Thymus (tissue), 14 donors: ENCODE measurements around the gene GABARAPL1. TPM values are rescaled to one million over a fixed set of nuclear protein-coding genes. Genes with fewer than 3 reads are reported as not detected.

Experiments
- DNase-seq, 9 donors: peaks; one replicate each; pipeline ENCODE4 v3.0.0-alpha.2; 2013; ENCODE audit warnings: low spot score in 9 of 9, low read depth in 6 of 9, missing footprints in 1 of 9
- H3K27ac ChIP-seq, 2 donors: one replicate each; pipeline ENCODE4 v1.5.1; 2013; ENCODE audit warnings: control low read depth in 1 of 2, low read depth in 1 of 2, low read length in 1 of 2, mild to moderate bottlenecking in 1 of 2, moderate library complexity in 1 of 2
- H3K27me3 ChIP-seq, 2 donors: one replicate each; pipeline ENCODE4 v1.5.1; 2013; ENCODE audit warnings: low read length in 1 of 2; ENCODE audit not compliant: control insufficient read depth in 2 of 2, insufficient read depth in 1 of 2
- H3K36me3 ChIP-seq, 2 donors: one replicate each; pipeline ENCODE4 v1.5.1; 2013; ENCODE audit warnings: low read length in 1 of 2, mild to moderate bottlenecking in 1 of 2, moderate library complexity in 1 of 2; ENCODE audit not compliant: control insufficient read depth in 2 of 2, insufficient read depth in 2 of 2
- H3K4me1 ChIP-seq, 2 donors: one replicate each; pipeline ENCODE4 v1.5.1; 2013; ENCODE audit warnings: low read length in 2 of 2; ENCODE audit not compliant: control insufficient read depth in 2 of 2, insufficient read depth in 2 of 2
- H3K4me3 ChIP-seq, 2 donors: one replicate each; pipeline ENCODE4 v1.5.1; 2013; ENCODE audit warnings: low read length in 2 of 2, control low read depth in 1 of 2, mild to moderate bottlenecking in 1 of 2
- H3K9me3 ChIP-seq, 2 donors: one replicate each; pipeline ENCODE4 v1.5.1; 2013; ENCODE audit warnings: low read length in 1 of 2, mild to moderate bottlenecking in 1 of 2; ENCODE audit not compliant: control insufficient read depth in 2 of 2, insufficient read depth in 1 of 2
- WGBS: extraction: QIAGEN DNeasy Blood & Tissue Kit; methylation state at CpG from one replicate; pipeline ENCODE4 v1.1.7; 2013; 5-methylcytosine and 5-hydroxymethylcytosine counted together
- long read RNA-seq, 10 donors: transcript quantifications; one replicate each; lab custom pipeline, GENCODE V29; 2026
- polyA plus RNA-seq: library from polyadenylated mRNA; stranded (reverse); fragments of 200-250 nt; gene quantifications from one replicate; pipeline ENCODE4 v1.2.3, GENCODE V29; 2013
- total RNA-seq: library from RNA; stranded (reverse); fragments of 120-200 nt; gene quantifications from one replicate; pipeline ENCODE4 v1.2.4, GENCODE V29; 2013
- donor health status: healthy.

GABARAPL1 gene
- 19.1 TPM for total RNA-seq
- polyA plus RNA-seq = 92.0 TPM
- long read RNA-seq, donor 1 = 0 reads
- long read RNA-seq, donor 2 = 0 reads
- long read RNA-seq, donor 3, transcript GABARAPL1-201 (4 exons, 1,957 nt) = major isoform, 16 of 20 reads
- long read RNA-seq, donor 3, partial matches to known transcripts = 0 of 20 reads
- long read RNA-seq, donor 3, other reads (novel, unspliced or antisense) = 0 of 20 reads
- long read RNA-seq, donor 4, partial matches to known transcripts = 0 of 6 reads
- long read RNA-seq, donor 4, other reads (novel, unspliced or antisense) = 0 of 6 reads
- long read RNA-seq, donor 5, transcript GABARAPL1-201 (4 exons, 1,957 nt) = major isoform, 17 of 22 reads
- long read RNA-seq, donor 5, partial matches to known transcripts = 0 of 22 reads
- long read RNA-seq, donor 5, other reads (novel, unspliced or antisense) = 0 of 22 reads
- long read RNA-seq, donor 6, partial matches to known transcripts = 0 of 5 reads
- long read RNA-seq, donor 6, other reads (novel, unspliced or antisense) = 0 of 5 reads
- long read RNA-seq, donor 7, transcript GABARAPL1-201 (4 exons, 1,957 nt) = major isoform, 15 of 18 reads
- long read RNA-seq, donor 7, partial matches to known transcripts = 0 of 18 reads
- long read RNA-seq, donor 7, other reads (novel, unspliced or antisense) = 0 of 18 reads
- long read RNA-seq, donor 8, partial matches to known transcripts = 0 of 5 reads
- long read RNA-seq, donor 8, other reads (novel, unspliced or antisense) = 0 of 5 reads
- long read RNA-seq, donor 9, partial matches to known transcripts = 0 of 3 reads
- long read RNA-seq, donor 9, other reads (novel, unspliced or antisense) = 0 of 3 reads
- long read RNA-seq, donor 10, transcript GABARAPL1-201 (4 exons, 1,957 nt) = major isoform, 6 of 7 reads
- long read RNA-seq, donor 10, partial matches to known transcripts = 0 of 7 reads
- long read RNA-seq, donor 10, other reads (novel, unspliced or antisense) = 0 of 7 reads

GRCh38 chr12:10212739-10213131 lies at the start of gene GABARAPL1:
GABARAPL1 (plus strand) TSS chr12:10212877; CDS start chr12:10213130, 253 bp downstream.
- Histone ChIP-seq H3K9me3 (no peaks in the 10 kb centered on the region), H3K4me3 (peak within 1 kb of the TSS; percentile 64 to 74), H3K36me3 (no peaks in the 10 kb centered on the region), H3K4me1 (peaks cover 3 to 28% of the 10 kb centered on the region in 2 donors), H3K27me3 (no peaks in the 10 kb centered on the region), H3K27ac (peak within 1 kb of the TSS; percentile 81 to 94)
- peak in 7 of 9 donors; percentile 55 to 86 (median 70) for DNase-seq
- under 1% methylated on average over 35 of the region's 35 CpGs for WGBS

- no peaks in the 10 kb centered on the region for H3K27me3 ChIP-seq
- no peaks in the 10 kb centered on the region for H3K36me3 ChIP-seq
- DNase-seq = no peak
- no peaks in the 10 kb centered on the region for H3K9me3 ChIP-seq
- 79% methylated on average over 3 of the region's 3 CpGs for WGBS
- H3K27ac ChIP-seq = no peak overlapping the region
- no peak overlapping the region for H3K4me3 ChIP-seq
- H3K4me1 ChIP-seq = no peaks in the 10 kb centered on the region
Measured at GRCh38 chr12:10163084-10163483, 49.6 kb upstream of the GABARAPL1 start.

DNA sequence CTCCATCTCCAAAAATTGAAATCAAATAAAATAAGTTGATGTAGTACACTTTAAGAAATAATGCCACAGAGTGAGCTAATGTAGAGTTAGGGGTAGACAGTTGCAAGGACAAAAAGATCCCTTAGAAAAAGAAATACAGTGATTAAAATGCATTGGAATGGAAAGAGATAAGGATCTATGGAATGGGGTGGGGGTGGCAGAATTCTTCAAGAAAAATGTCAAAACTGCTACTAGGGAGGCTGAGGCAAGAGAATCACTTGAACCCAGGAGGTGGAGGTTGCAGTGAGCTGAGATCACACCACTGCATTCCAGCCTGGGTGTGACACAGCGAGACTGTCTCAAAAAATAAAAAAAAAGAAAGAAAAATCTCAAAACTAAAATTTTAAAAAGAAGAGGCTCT lies 47.3 kb upstream of the GABARAPL1 start:
- WGBS = 100% methylated on average over 1 of the region's 1 CpG
- H3K4me1 ChIP-seq = no peaks in the 10 kb centered on the region
- no peaks in the 10 kb centered on the region for H3K9me3 ChIP-seq
- no peaks in the 10 kb centered on the region for H3K36me3 ChIP-seq
- no peak overlapping the region for H3K27ac ChIP-seq
- no peak overlapping the region for H3K4me3 ChIP-seq
- DNase-seq = no peak
- H3K27me3 ChIP-seq = no peaks in the 10 kb centered on the region

- Histone ChIP-seq H3K4me3 (no peak overlapping the region), H3K9me3 (no peaks in the 10 kb centered on the region), H3K36me3 (no peaks in the 10 kb centered on the region), H3K4me1 (no peaks in the 10 kb centered on the region), H3K27me3 (no peaks in the 10 kb centered on the region), H3K27ac (no peak overlapping the region)
- DNase-seq = no peak
- WGBS = 79% methylated on average over 5 of the region's 5 CpGs
Measured at GRCh38 chr12:10167599-10167998, 45.1 kb upstream of the GABARAPL1 start.

DNA sequence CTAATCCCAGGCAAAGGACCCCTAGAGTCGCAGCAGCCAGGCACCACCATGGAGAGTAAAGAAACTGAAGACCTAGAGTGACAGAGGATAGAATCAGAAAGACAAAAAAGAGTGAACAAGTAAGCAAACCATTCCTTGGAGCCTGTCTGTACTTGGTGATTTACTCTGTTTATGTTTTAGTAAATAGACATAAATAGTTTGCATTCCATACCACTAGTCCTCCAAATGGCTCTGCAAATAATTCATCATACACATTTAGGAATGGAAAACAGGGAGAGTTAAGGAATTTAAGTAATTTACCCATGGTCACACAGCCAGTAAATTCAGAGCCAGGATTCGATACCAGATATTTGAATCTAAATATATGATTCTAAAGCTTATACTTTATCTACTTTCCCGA lies 43.6 kb upstream of the GABARAPL1 start:
- H3K4me1 ChIP-seq = no peaks in the 10 kb centered on the region
- WGBS = 97% methylated on average over 3 of the region's 3 CpGs
- H3K27me3 ChIP-seq = no peaks in the 10 kb centered on the region
- no peak overlapping the region for H3K4me3 ChIP-seq
- H3K27ac ChIP-seq = no peak overlapping the region
- H3K36me3 ChIP-seq = no peaks in the 10 kb centered on the region
- no peak for DNase-seq
- no peaks in the 10 kb centered on the region for H3K9me3 ChIP-seq

DNA sequence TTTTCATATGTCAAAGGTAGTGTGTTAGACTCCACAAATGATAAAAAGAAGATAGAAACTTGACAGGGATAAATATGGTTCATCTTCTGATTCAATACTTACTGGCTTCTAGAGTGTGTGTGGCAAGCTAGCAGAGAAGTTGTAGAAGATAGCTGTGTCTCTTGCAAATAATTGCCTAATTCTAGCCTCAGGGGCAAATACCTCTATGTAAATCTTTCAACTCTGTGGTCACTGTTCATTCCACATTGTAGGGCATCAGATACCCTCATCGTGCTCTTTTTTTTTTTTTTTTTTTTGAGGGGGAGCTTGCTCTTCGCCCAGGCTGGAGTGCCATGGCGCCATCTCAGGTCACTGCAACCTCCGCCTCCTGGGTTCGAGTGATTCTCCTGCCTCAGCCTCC lies 42.5 kb upstream of the GABARAPL1 start:
- H3K9me3 ChIP-seq = no peaks in the 10 kb centered on the region
- no peaks in the 10 kb centered on the region for H3K36me3 ChIP-seq
- 94% methylated on average over 5 of the region's 5 CpGs for WGBS
- no peaks in the 10 kb centered on the region for H3K27me3 ChIP-seq
- DNase-seq = no peak
- no peak overlapping the region for H3K4me3 ChIP-seq
- no peak overlapping the region for H3K27ac ChIP-seq
- no peaks in the 10 kb centered on the region for H3K4me1 ChIP-seq

DNA sequence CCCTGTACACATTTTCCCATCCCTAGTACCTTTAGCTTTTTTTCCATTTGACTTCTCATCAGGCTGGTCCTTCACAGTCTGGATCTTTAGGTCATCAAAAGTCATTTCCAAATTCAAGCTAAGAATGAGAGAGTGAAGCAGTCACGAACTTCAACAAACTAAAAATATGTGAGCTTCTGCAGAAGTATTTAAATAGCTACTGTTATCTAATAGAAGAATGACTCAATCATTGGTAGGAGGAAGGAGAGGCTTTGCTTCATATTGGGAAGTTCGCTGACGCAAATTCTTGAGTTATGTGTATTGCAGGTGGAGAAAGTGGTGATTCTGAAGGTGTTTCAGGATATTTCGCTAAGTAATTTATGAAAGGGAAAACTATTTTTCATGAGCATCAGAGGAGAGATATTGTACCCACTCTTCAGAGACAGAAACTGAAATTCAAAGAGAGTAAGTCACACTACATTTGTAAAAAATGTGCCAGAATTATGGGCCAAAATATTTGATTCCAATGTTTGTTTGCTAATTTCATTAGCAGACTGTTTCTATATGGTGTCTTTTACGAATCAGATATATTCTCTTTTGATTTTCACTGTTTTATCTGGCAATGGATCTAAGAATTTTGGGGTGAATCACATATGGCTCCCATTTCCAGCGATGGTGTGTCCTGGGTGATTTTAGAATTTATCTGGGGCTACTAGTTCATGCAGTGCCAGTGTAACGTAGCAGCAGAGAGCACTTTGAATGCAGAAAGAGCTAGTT lies 40.5 kb upstream of the GABARAPL1 start, which contains the start of gene OLR1:
Gene OLR1 (minus strand): TSS at position 160 of the 756 bp plus-strand sequence. CDS start 55 bp downstream, at position 105.
- no peak within 1 kb of the TSS for H3K4me3 ChIP-seq
- no peak within 1 kb of the TSS for H3K27ac ChIP-seq

GRCh38 chr12:10174986-10175614 lies 37.6 kb upstream of the GABARAPL1 start:
- Histone ChIP-seq H3K4me3 (no peak overlapping the region), H3K27me3 (no peaks in the 10 kb centered on the region), H3K36me3 (no peaks in the 10 kb centered on the region), H3K9me3 (no peaks in the 10 kb centered on the region), H3K4me1 (no peaks in the 10 kb centered on the region), H3K27ac (no peak overlapping the region)
- DNase-seq = no peak
- WGBS = 96% methylated on average over 2 of the region's 2 CpGs

More for the DNA sequence above, 40.5 kb upstream of the GABARAPL1 start, which contains the start of gene OLR1:
- no peaks in the 10 kb centered on the region for H3K4me1 ChIP-seq
- no peak for DNase-seq
- H3K9me3 ChIP-seq = no peaks in the 10 kb centered on the region
- H3K27me3 ChIP-seq = no peaks in the 10 kb centered on the region
- WGBS = 88% methylated on average over 7 of the region's 7 CpGs
- no peaks in the 10 kb centered on the region for H3K36me3 ChIP-seq
